ENCODE results near the gene CNIH1.
A peak's percentile ranks its signal among the peaks of the same experiment; 100 is the strongest.
"Not testable (repeated sequence)": the region's sequence is repeated elsewhere in the genome, so short reads cannot be mapped to it uniquely, and the experiment has no call there.

CNIH1 gene

GRCh38 chr14:54427871-54428270 lies 13.3 kb downstream of the CNIH1 start:
- DNase-seq (ENCODE audit: low spot score): no peak

DNA sequence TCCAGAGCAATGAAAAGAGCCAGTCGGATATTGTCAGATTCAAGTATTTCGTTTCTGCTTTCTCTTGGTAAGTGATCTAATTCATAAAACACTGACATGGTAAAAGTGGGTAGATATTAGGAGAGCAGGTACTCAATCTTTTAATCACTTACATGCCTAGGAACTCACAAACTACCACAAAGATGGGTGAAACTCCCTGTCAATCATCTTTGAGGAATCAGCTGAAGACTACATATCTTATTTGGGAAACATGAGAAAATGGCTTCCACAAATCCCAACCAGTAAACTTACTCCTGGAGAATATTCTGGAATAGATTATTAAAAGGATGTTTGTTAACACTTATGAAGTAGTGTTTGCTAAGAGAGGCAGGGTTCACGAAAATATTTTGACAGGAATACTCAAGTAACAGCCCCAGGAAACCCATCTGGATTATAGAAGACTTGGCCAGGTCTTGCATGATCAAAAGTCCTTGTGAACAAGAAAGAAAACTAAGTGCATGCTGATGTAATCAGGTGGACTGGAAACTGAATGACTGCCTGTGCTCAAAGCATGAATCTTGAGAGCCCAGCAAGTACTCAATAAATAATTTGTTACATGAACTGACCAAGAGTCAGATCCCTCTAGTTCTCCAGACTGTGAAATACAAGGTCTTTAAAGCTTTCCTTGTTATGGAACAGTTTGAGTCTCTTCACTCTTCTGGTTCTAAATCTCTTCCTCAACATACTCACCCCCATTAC lies 15.5 kb downstream of the CNIH1 start:
- no peak for DNase-seq (ENCODE audit: low spot score)

- no peak for DNase-seq (ENCODE audit: low spot score)
These were observed 16.1 kb downstream of the CNIH1 start for GRCh38 chr14:54425068-54425467.

DNA sequence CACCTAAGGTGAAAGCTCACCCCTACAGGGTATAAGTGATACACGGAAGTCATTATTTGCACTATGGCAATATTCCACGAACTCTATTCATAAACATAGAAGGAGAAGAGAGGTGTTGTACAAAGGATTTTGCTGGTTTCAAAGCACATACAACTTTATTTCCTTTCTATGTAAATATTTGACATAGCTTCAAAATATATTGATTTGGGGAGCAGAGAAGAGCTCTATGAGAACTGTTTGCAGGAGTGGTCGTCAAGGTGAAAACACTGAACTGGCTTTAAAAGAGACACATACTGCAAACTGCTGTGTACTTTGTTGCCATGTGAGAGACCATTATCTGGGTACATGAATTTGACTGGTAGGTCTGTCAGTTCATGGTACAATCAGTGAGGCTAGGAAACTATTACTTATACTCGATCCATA lies 16.7 kb downstream of the CNIH1 start:
- no peak for DNase-seq (ENCODE audit: low spot score)

DNA sequence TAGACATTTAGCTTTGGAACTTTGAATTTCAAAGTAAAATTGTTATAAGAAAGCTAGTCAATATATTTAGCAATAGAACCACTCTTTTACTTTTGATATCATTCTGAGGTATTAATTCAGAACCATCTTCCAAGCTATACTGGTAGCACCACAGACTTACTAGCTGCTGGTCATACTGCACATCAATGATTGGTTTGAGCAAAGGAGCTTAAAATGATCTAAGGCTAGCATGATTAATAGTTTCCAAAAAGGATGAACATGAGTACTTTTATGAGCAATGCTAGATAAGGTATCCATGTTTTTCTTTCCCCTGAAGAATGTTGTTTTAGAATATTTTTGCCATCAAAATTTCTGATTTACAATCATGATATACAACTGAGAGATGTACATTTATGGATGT lies 17.2 kb downstream of the CNIH1 start:
- no peak for DNase-seq (ENCODE audit: low spot score)

DNA sequence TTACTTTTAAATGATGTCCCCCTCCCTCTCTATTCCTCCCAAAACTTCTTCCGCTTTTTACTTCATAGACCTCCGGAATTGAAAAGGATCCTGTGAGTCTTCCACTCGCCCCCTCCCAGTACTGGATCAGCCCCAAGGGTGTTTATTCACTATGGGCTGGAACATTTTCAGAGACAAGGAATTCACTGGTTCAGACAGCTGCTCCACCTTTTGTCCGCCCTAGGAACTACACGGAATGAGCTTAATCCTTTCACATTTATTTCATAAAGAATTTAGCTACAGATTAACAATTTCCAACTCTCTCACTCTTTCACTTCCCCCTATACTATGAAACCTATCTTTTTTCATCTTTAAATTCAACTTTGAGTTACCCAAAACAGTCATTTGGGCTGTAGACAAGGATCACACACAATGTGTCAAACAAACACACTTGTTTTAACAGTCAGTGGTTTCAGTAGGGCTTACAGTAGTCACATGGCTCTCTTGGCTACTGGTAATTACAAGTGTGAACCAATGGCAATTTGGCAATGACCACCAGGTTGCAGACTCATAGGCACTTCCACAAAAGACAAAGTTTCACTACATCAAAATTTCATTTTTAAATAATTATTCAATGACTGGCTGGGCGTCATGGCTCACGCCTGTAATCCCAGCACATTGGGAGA lies 20.6 kb downstream of the CNIH1 start:
- DNase-seq (ENCODE audit: low spot score): peak; percentile 69

DNA sequence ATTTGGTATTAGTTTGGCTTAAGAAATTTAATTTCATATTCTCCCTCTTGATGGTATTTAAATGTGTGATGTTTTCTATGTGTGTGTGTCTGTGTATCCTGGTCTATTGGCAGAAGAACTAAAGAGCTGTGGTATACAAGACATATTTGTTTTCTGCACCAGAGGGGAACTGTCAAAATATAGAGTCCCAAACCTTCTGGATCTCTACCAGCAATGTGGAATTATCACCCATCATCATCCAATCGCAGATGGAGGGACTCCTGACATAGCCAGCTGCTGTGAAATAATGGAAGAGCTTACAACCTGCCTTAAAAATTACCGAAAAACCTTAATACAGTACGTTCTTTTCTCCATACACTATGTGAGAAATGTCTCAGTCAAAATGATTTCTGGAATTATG lies 29.8 kb downstream of the CNIH1 start:
- no peak for DNase-seq (ENCODE audit: low spot score)

DNA sequence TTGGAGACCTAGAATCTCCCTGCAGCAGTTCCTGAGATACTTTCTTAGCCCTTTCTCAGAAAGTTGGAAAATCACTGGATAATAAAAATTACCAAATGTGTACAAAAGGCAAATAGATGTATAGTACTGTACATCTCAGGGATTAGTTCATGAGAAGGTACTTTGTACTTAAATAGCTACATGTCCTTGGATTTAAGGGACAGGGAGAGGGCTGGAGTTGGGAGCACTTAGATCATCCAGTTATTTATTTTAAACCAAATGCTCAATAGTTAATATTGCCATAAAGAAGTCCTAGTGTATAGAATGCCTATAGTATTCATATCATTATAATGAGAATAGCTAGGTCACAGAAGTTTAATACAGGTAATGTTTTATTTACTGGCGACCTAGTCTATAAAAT lies 31.0 kb downstream of the CNIH1 start:
- DNase-seq (ENCODE audit: low spot score): no peak

GRCh38 chr14:54403401-54404005 lies 37.7 kb downstream of the CNIH1 start:
- not testable (repeated sequence) for DNase-seq (ENCODE audit: low spot score)

DNA sequence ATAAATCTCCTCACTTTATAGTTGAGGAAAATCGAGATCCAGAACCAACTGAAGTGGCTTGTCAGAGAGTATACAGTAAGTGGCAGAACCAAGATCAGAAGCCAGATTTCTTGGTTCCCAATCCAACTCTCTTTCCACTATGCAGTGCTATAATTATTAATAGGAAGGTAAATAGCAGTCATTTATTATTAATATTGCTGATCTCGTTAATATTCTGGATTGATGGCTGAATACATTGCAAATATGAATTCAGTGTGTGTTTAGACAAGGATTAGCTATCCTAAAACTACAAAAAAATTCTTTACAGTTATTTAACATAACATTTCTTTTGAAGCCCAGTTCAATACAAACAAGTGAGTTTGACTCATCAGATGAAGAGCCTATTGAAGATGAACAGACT lies 41.6 kb downstream of the CNIH1 start:
- no peak for DNase-seq (ENCODE audit: low spot score)

GRCh38 chr14:54396493-54397335 lies 44.5 kb downstream of the CNIH1 start, which contains the start of gene CDKN3:
TSS of gene CDKN3 (plus strand) at chr14:54397007. CDS start at chr14:54397069, 62 bp downstream.
- DNase-seq (ENCODE audit: low spot score): peak; percentile 97

DNA sequence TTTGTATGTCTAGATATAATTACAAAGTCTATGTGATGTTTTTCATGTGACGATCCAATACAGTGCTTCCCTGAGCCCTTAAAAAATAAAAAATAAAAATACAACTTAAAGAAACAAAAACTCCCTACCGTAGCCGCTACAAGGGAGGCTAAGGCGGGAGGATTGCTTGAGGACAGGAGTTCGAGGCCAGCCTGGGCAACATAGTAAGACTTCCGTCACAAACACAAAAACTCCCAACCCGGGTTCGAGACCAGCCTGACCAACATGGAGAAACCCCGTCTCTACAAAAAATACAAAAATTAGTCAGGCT lies 45.0 kb downstream of the CNIH1 start:
- DNase-seq (ENCODE audit: low spot score): no peak

DNA sequence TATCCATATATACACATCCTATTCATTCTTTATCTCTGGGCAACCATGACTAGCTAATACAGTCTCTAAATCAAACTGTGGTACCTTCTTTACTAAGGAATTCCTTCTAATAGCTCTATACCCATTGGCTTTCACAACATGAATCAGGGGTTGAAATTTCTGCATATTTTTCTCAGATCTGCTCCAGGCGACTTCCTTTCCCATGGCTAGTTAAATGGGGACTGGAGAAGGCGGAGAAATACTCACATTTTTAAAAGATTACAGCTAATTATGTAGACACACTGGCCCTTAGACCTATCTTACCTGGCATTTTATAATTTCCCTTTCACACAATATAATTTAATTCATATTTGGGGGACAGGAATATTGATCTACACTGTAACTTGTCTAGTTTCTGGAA lies 45.5 kb downstream of the CNIH1 start:
- DNase-seq (ENCODE audit: low spot score): no peak

DNA sequence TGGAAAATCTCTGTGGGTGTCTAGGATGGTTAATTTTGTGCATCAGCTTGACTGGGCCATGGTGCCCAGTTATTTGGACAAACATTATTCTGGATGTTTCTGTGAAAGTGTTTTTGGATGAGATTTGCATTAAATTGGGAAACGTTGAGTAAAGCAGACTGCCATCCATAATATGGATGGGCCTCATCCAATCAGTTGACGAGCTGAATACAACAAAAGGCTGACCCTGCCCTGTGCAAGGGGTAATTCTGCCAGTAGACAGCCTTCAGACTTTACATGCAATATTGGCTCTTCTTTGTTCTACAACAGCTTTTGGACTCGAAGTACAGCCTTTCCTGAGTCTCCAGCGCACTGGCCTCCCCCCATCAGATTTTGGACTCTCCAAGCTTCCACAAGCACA lies 45.9 kb downstream of the CNIH1 start:
- DNase-seq (ENCODE audit: low spot score): no peak

DNA sequence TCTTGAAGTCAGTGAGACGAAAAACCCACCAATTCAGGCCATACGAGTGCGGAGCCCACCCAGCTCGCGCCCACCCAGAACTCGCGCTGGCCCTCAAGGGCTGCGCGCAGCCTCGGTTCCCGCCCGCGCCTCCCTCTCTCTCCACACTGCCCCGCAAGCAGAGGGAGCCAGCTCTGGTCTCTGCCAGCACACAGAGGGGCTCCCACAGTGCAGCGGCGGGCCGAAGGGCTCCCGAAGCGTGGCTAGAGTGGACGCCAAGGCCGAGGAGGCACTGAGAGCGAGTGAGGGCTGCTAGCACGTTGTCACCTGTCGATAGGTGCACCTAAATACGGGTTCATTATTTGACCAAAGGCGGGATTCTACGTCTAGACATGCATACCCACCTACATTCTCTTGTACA lies 46.6 kb downstream of the CNIH1 start:
- no peak for DNase-seq (ENCODE audit: low spot score)

DNA sequence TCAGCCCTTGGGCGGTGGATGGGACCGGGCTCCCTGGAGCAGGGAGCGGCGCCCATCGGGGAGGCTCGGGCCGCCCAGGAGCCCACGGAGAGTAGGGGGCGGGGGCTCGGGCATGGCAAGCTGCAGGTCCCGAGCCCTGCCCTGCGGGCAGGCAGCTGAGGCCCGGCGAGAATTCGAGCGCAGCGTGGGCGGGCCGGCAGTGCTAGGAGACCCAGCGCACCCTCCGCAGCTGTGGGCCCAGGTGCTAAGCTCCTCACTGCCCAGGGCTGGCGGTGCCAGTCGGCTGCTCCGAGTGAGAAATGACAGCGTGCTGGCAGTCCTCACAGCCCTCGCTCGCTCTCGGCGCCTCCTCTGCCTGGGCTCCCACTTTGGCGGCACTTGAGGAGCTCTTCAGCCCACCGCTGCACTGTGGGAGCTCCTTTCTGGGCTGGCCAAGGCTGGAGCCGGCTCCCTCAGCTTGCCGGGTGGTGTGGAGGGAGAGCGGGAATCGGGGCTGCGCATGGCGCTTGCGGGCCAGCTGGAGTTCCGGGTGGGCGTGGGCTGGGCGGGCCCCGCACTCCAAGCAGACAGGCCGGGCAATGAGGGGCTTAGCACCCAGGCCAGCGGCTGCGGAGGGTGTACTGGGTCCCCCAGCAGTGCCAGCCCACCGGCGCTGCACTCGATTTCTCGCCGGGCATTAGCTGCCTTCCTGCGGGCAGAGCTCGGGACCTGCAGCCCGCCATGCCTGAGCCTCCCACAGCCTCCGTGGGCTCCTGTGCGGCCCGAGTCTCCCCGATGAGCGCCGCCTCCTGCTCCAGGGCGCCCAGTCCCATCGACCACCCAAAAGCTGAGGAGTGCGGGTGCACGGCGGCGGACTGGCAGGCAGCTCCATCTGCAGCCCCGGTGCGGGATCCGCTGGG lies 47.9 kb downstream of the CNIH1 start:
- DNase-seq (ENCODE audit: low spot score): not testable (repeated sequence)

- DNase-seq (ENCODE audit: low spot score): no peak
These were observed 48.9 kb downstream of the CNIH1 start for GRCh38 chr14:54392131-54392859.

- DNase-seq (ENCODE audit: low spot score): no peak
These were observed 53.8 kb downstream of the CNIH1 start for GRCh38 chr14:54387328-54387727.

DNA sequence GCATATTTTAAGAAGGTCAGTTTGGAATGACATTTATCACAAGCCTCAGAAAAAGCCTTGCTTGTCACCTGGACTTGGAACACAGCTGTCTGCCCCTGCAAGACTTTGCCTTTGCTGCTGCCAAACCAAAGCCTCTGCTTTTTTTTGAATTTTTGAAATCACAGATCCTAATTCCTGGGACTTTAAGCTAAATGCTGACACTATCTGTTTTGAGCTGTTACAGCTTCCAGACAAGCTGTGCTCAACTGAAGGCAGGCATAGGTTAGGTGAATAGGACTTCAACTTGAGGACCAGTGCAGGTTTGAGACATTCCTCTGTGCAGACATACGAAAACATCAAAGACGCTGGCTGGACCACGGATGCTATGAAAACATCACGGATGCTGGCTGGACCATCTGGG lies 55.6 kb downstream of the CNIH1 start:
- no peak for DNase-seq (ENCODE audit: low spot score)

- DNase-seq (ENCODE audit: low spot score): no peak
These were observed 57.3 kb downstream of the CNIH1 start for GRCh38 chr14:54383835-54384234.

DNA sequence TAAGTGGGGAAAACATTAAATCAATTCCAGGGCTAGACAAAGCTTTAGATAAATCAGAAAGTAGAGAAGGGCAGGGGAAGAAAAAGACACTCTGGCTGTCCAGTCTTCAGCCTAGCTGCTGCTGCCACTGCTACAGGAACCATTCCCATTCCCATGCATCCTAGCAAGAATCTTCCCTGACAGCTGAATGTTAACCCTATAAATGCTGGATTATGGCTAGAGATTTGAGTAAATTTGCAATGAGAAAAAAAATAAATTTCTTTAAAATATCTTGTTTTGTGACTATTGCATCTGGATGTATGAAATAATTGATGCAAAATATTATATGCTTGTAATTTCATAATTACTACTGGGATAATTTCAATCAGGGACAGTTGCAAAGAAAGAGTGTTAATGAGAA lies 59.4 kb downstream of the CNIH1 start:
- DNase-seq (ENCODE audit: low spot score): no peak

Data from D341Med (cell line).